ENCODE measurements around the gene BMP8A.
"Not testable (repeated sequence)": the region's sequence is repeated elsewhere in the genome, so short reads cannot be mapped to it uniquely, and the experiment has no call there.

The BMP8A gene

GRCh38 chr1:39483276-39483675, 8.2 kb upstream of the BMP8A start:
- DNase-seq = no peak

- DNase-seq = no peak
These were observed 6.9 kb upstream of the BMP8A start for GRCh38 chr1:39484564-39484963.

- DNase-seq = no peak
These were observed 6.2 kb upstream of the BMP8A start for GRCh38 chr1:39485046-39485803.

- DNase-seq = no peak
These were observed 3.4 kb upstream of the BMP8A start for GRCh38 chr1:39488012-39488545.

- DNase-seq = no peak
These were observed 2.5 kb upstream of the BMP8A start for GRCh38 chr1:39488793-39489566.

- no peak for DNase-seq
These were observed 1.7 kb upstream of the BMP8A start for GRCh38 chr1:39489567-39490239.

GRCh38 chr1:39490596-39491145, 765 bp upstream of the BMP8A start:
- DNase-seq = no peak

- DNase-seq = not testable (repeated sequence)
These were observed 944 bp downstream of the BMP8A start for GRCh38 chr1:39492118-39493042.

GRCh38 chr1:39493043-39493810, 1.8 kb downstream of the BMP8A start:
- not testable (repeated sequence) for DNase-seq

GRCh38 chr1:39494671-39495410, 3.4 kb downstream of the BMP8A start:
- DNase-seq = no peak

GRCh38 chr1:39496520-39496919, 5.1 kb downstream of the BMP8A start:
- DNase-seq = not testable (repeated sequence)

GRCh38 chr1:39497585-39497984, 6.1 kb downstream of the BMP8A start:
- no peak for DNase-seq

- DNase-seq = not testable (repeated sequence)
These were observed 6.8 kb downstream of the BMP8A start for GRCh38 chr1:39498096-39498710.

GRCh38 chr1:39498821-39499220, 7.4 kb downstream of the BMP8A start:
- not testable (repeated sequence) for DNase-seq

GRCh38 chr1:39499668-39500067, 8.2 kb downstream of the BMP8A start:
- DNase-seq = no peak

- no peak for DNase-seq
These were observed 9.5 kb downstream of the BMP8A start for GRCh38 chr1:39500862-39501389.

- no peak for DNase-seq
These were observed 10.2 kb downstream of the BMP8A start for GRCh38 chr1:39501666-39502065.

GRCh38 chr1:39504436-39504835, 13.0 kb downstream of the BMP8A start:
- DNase-seq = not testable (repeated sequence)

GRCh38 chr1:39505289-39505688, 13.9 kb downstream of the BMP8A start:
- no peak for DNase-seq
